Lung microvascular endothelial cell (primary cell): ENCODE measurements around the gene BICD1. TPM values are rescaled to one million over a fixed set of nuclear protein-coding genes. Genes with fewer than 3 reads are reported as not detected.

Experiments used
- DNase-seq, 2 donors: peaks; one replicate each; pipeline versions ENCODE4 v3.0.0 to v3.0.0-alpha.2; 2010; ENCODE audit warnings: low read depth in 2 of 2
- total RNA-seq: library from RNA; depleted of rRNA; stranded (reverse); fragments of >200 nt; gene quantifications from 2 replicates; pipeline ENCODE4 v1.2.1, GENCODE V29; 2014

Gene BICD1
- total RNA-seq, 1 donor from 2014 or later, result 20.2 TPM

DNA sequence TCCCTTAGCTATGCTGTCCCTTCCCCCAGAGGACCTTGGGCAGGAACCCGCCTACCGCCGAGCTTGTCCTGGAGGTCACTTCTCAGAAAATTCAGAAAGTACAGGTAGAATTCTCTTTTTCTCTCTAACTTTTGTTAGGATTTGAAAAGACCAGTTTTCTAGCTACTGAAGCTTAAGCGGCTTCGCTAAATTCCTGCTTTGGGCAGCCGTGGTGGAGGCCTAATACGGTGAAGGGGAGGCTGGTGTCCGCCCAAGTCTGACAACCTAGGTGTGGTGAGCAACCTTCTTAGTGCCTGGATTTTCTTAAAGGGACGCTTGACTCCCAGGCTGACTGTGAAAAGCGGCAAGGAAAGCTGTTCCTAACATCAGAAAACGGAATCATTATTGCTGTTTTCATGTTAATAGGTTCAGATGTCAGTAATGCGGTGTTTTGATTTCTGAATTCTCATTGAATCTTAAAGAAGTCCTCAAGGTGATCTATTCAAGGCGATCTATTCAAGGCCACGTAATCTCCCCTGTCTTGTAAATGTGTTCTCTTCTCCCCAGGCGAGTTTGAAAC is 293.5 kb downstream of the BICD1 start:
- DNase-seq, result peak; percentile 15 to 40

DNA sequence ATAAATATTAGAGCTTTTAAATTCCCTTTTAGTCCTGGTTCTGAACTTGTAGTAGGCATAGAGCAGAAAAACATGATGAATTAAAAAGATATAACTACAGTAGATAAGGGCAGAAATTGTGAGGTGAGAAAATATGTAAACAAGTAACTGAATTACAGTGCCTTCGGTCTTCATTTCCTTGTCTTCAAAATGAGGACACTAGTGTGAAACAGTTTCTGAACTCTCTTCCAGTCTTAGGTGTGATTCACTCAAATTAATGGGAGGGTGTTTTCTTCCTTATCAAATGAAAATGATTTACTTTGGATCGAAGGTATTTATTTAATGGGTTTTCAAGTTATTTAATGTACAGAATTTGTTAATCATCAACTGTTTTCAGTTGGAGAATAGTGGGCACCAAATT is 294.2 kb downstream of the BICD1 start:
- no peak for DNase-seq

DNA sequence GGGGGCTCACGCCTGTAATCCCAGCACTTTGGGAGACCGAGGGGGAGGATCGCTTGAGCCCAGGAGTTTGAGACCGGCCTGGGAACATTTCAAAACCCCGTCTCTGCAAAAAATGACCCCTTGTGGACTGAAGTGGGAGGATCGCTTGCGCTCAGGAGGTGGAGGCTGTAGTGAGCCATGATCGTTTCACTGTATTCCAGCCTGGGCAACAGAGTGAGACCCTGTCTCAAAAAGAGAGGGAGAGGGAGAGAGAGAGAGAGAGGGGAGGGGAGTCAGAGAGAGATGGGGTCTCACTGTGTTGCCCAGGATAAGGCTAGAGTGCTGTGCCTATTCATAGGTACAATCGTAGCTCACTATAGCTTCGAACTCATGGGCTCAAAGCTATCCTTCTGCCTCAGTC is 295.5 kb downstream of the BICD1 start:
- DNase-seq, result no peak

DNA sequence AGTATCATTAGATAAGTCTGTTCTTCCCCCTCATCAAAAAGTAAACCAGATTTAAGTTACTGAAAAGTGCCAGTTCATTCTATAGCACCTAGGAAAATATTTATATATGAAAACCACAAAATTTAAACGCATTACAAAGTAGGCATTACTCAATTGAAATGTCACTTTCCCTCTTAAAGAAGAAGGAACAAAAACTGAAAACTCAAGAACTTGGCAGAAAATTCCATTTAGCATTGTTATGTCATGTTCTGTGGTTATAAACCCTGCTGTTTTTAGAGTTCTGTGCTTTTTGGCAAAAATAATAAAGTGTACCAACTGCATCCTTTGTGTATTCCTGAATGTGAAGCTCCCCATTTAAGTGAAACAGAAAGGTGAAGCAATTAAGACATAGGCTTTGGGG is 296.3 kb downstream of the BICD1 start:
- no peak for DNase-seq

DNA sequence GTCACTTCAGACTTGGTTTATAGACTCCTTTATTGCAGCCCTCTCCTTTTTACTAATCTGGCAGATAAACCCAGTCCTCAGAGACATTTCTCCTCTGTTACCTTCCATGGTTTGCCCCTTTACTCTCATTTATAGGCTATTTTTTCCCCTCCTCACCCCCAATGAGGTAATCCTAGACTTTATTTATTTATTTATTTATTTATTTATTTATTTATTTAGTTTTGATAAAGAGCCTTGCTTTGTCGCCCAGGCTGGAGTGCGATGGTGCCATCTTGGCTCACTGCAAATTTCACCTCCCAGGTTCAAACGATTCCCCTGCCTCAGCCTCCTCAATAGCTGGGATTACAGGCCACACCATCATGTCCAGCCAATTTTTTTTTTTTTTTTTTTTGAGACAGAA is 301.1 kb downstream of the BICD1 start:
- DNase-seq, result no peak

DNA sequence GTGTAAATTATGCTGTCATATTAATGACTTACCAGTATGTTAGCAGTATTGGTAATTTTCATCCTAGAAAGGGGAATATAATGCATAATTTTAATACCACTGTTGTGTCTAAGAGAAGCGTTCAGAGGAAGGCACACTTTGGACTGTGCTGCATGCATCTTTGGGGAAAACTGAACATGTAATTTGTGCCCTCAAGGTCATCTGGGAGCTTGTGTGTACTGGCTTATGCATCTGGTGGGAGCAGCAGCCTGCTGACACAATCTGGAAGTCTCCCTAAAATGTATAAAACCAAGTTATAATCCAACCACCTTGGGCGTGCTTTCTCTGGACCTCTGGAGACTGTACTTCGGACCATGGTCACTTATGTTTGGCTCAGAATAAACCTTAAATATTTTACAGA is 306.8 kb downstream of the BICD1 start:
- DNase-seq, result no peak

DNA sequence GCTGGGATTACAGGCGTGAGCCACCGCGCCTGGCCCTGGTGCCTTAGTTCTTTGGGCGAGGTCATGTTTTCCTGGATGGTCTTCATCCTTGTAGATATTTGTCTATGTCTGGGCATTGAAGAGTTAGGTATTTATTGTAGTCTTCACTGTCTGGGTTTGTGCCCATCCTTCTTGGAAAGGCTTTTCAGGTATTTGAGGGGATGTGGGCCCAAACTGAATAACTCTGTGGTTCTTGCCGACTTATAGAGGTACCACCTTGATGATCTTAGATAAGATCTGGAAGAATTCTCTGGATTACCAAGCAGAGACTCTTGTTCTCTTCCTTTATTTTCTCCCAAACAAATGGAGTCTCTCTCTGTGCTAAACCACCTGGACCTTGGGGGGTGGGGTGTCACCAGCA is 311.6 kb downstream of the BICD1 start:
- DNase-seq, result no peak

DNA sequence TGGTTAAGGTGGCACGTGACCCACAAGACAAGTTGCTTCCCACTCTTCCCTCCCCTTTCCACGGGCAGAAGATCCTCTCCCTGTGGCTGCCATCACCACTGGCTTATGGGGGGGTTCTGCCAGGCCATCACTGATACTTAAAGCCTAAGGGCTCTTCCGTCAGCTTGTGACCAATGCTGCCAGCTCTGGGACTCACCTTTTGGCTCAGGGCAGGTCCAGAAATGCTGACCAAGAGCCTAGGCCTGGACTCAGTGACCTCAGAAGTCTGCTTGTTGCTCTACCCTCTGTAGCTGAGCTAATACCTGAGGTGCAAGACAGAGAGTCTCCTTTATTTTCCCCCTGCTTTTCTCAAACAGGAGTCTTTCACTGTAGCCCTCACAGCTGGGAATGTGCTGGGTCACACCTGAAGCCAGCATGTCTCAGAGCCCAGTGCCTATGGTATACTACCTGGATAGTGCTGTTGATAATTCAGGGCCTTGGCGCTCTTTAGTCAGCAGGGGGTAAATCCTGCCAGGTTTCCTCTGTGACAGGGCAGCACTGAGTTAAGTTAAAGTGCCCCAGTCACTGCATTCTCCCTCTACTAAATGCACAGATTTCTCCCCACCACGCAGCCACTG is 312.4 kb downstream of the BICD1 start:
- no peak for DNase-seq

DNA sequence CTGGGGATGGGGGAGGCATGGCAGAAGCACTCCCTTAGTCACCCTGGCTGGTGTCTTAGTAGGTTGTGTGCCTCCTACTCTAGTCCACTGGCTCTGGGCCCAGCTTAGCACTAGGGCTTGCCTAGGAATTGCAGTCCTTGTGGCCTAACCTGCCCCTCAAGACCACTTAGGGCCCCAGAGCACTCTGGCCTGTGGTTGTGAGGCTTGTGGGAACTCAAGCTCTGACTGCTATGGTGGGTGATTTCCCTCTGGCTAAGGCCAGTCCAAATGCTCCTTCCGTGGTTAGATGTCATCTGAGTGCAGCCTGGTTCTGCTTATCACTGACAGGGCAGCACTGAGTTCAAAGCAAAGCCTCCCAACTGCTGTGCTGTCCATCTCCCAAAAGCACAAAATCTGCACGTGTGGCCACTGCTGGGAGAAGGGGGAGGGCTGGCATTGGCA is 312.9 kb downstream of the BICD1 start:
- no peak for DNase-seq

DNA sequence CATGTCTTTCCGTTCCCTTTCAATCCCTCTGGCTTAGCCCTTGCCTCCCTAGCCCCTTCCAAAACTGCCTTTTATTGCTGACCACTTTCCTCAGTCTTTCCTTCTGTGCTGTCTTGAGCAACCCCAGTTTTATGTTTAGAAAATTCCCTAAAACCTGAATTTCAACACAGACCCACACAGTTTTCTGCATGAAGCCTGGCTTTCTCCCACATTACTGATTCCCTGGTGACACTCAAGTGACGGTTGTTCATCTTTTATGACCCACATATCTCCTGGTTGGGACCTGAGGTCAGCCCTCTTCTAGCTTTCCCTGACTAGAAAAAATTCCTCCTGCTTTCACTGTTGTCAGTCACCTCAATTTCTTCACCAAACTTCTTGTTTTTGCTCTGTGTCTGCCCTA is 313.7 kb downstream of the BICD1 start:
- no peak for DNase-seq

DNA sequence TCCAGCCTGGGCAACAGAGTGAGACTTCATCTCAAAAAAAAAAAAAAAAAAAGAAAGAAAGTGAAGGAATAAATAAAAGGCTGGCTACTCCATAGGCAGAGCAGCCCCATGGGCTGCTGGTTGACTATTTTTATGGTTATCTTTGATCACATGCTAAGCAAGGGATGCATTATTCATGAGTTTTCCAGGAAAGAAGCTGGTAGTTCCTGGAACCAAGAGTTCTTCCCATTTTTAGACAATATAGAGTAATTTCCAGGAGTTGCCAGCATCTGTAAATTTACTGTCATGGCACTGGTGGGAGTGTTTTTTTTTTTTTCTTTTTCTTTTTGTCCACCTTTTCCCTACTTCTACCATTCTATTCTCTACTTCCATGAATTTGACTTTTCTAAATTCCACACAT is 316.9 kb downstream of the BICD1 start:
- DNase-seq, result no peak

DNA sequence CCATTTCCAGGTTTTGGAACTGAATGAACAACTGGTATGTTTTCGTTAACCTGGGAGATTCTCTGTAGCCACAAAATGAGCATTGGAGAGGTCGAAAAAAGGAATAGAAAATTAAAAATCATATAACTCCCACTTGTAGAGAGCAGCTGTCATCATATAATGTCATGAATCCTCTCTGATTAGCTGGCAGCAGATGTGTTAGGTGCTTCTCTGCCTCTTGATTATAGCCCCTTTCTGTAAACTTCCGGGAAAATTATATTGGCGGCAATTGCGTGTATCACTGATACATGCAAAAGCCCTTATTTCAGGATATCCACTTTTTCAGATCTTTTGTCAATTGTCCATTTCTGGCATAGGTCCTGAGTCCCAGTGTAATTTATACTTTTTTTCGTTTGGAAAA is 324.4 kb downstream of the BICD1 start:
- no peak for DNase-seq

Other genes with a start within 250 kb of the BICD1 start
- 30.4 and 39.7 TPM in 2 replicates for gene RESF1, start 147.4 kb upstream of the BICD1 start, total RNA-seq